GM12865 (cell line): ENCODE results near the gene EFHC2.

Experiments used
- DNase-seq: peaks from one replicate; pipeline ENCODE4 v3.0.0; 2010; ENCODE audit warnings: low read depth
- H3K4me3 ChIP-seq: 2 replicates; pipeline ENCODE4 v1.5.1; 2011; ENCODE audit warnings: mild to moderate bottlenecking, low read depth, low read length, control low read depth
- CTCF ChIP-seq: IDR thresholded peaks from 2 replicates; pipeline ENCODE4 v1.5.1; 2011; ENCODE audit warnings: low read length, control low read depth, low read depth, inconsistent platforms; ENCODE audit not compliant: insufficient read depth; ENCODE audit errors: missing control alignments

Gene EFHC2

GRCh38 chrX:44343412-44344141, at the start of gene EFHC2:
Gene EFHC2, minus strand, starts transcription at chrX:44343672. Its CDS starts 84 bp downstream, at chrX:44343588.
- peak within 1 kb of the TSS; percentile 24 for H3K4me3 ChIP-seq
- peak; percentile 2 for DNase-seq

GRCh38 chrX:44392767-44393166, 49.3 kb upstream of the EFHC2 start:
- no peak for TF ChIP-seq CTCF
- H3K4me3 ChIP-seq: no peak overlapping the region
- no peak for DNase-seq

More at GRCh38 chrX:44343412-44344141, at the start of gene EFHC2:
- no peak for TF ChIP-seq CTCF

- no peak for TF ChIP-seq CTCF
- no peak overlapping the region for H3K4me3 ChIP-seq
- DNase-seq: no peak
Observed at GRCh38 chrX:44384688-44385338, 41.3 kb upstream of the EFHC2 start.

GRCh38 chrX:44382871-44383270, 39.4 kb upstream of the EFHC2 start:
- TF ChIP-seq CTCF: no peak
- DNase-seq: no peak
- no peak overlapping the region for H3K4me3 ChIP-seq

GRCh38 chrX:44352758-44353157, 9.3 kb upstream of the EFHC2 start:
- no peak overlapping the region for H3K4me3 ChIP-seq
- TF ChIP-seq CTCF: no peak
- DNase-seq: no peak

GRCh38 chrX:44349561-44349960, 6.1 kb upstream of the EFHC2 start:
- no peak for DNase-seq
- no peak overlapping the region for H3K4me3 ChIP-seq
- no peak for TF ChIP-seq CTCF
